EH (cell line): ENCODE data around the gene GPR83.
"Not testable (repeated sequence)": the region's sequence is repeated elsewhere in the genome, so short reads cannot be mapped to it uniquely, and the experiment has no call there.

Experiments
- DNase-seq: peaks from one replicate; pipeline ENCODE4 v3.0.0-alpha.2; 2015; ENCODE audit warnings: low read depth

The GPR83 gene

DNA sequence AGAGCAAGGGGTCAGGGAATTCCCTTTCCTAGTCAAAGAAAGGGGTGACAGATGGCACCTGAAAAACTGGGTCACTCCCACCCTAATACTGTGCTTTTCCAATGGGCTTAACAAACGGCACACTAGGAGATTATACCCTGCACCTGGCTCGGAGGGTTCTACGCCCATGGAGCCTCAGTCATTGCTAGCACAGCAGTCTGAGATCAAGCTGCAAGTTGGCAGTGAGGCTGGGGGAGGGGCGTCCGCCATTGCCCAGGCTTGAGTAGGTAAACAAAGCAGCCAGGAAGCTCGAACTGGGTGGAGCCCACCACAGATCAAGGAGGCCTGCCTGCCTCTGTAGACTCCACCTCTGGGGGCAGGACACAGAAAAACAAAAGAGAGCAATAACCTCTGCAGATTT, 30.6 kb downstream of the GPR83 start:
- DNase-seq, result not testable (repeated sequence)

DNA sequence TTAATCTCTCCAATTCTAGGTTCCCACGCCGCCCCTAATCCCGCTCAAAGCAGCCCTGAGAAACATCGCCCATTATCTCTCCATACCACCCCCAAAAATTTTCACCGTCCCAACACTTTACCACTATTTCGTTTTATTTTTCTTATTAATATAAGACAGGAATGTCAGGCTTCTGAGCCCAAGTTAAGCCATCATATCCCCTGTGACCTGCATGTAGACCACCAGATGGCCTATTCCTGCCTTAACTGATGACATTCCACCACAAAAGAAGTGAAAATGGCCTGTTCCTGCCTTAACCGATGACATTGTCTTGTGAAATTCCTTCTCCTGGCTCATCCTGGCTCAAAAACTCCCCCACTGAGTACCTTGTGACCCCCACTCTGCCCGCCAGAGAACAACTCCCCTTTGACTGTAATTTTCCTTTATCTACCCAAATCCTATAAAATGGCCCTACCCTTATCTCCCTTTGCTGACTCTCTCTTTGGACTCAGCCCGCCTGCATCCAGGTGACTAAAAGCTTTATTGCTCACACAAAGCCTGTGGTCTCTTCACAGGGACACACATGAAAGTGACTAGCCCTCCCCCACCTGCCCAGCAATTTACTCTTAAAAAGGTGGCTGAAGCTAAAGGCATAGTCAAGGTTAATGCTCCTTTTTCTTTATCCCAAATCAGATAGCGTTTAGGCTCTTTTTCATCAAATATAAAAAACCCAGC, 50.2 kb downstream of the GPR83 start:
- DNase-seq, result not testable (repeated sequence)

DNA sequence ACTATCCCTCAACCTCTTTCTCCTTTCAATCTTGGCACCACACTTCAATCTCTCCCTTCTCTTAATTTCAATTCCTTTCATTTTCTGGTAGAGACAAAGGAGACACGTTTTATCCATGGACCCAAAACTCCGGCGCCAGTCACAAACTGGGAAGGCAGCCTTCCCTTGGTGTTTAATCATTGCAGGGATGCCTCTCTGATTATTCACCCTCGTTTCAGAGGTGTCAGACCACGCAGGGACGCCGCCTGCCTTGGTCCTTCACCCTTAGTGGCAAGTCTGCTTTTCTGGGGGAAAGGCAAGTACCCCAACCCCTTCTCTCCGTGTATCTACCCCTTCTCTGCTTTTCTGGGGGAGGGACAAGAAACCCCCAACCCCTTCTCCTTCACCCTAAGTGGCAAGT, 54.9 kb downstream of the GPR83 start:
- DNase-seq, result peak; percentile 5

DNA sequence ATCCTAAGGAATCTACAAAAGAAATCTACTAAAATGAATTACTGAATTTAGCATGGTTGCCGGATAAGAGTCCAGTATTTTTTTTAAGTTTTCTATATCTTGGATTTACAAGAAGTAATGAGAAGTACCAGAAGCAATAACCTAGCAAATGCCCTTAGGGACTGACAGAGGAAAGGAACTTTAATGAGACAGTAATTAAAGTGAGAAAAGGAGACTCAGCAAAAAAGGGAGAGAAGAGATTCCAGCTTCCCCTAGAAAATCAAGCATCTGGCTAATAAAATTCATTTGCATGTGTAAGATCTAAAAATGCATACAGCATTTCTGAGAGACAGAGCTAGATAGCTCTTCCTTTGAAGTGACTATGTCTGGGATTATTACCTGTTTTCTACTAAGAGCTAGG, 57.7 kb downstream of the GPR83 start:
- no peak for DNase-seq

DNA sequence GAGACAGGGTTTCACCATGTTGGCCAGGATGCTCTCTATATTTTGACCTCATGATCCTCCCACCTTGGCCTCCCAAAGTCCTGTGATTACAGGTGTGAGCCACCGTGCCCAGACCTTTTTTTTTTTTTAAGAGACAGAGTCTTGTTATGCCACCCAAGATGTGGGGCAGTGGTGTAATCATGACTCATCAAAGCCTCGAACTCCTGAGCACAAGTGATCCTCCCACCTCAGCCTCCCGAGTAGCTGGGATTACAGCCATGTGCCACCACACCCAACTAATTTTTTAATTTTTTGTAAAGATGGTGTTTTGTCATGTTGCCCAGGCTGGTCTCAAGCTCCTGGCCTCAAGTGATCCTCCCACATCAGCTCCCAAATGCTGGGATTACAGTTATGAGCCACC, 59.0 kb downstream of the GPR83 start:
- no peak for DNase-seq

DNA sequence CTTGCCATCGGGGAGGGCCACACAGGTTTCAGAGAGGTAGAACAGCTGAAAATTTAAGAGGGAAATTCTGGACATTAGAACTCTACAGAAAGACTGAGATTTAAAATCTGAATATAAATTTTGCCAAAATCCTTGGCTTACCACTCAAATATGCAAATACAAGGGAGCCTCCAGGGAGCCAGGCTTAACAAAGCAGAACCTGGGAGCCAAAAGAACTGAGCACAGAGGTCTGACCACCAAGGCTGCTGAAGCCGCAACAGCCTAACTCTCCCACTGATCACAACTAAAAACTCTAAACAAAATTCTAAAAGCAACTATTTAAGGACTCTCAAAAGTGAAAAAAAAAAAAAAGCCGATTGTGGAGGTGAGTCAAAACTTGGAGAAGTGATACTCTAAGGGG, 62.6 kb downstream of the GPR83 start:
- no peak for DNase-seq

DNA sequence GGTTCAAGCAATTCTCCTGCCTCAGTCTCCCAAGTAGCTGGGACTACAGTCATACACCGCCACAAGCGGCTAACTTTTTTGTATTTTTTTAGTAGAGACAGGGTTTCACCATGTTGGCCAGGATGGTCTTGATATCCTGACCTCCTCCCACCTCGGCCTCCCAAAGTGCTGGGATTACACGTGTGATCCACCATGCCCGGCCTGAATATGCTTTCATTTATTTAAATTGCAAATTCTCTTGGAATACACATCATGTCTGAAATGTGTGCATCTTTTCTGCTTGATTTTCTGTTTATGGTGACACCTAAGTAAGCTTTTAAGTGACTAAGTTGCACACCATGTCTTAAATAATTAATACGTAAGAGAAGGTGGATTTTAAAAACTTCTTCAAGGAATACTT, 65.2 kb downstream of the GPR83 start:
- no peak for DNase-seq

DNA sequence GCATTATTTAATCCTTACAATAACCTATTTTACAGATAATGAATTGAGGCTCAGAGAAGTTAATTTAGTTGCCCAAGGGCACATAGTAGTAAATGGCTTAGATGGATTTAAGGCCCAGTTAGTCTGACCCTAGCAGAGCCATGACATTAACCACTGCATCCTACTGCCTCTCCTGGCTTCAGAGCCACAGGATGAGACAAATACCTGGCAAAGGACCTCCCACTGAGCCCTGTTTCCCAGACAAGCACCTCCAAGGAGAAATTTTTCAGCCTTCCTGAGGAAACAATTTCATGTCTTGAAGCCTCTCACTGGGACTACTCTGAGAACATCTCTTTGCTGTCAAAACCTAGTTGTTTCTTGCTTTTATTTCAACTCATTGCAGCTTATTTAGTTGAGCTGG, 68.4 kb downstream of the GPR83 start:
- DNase-seq, result no peak

DNA sequence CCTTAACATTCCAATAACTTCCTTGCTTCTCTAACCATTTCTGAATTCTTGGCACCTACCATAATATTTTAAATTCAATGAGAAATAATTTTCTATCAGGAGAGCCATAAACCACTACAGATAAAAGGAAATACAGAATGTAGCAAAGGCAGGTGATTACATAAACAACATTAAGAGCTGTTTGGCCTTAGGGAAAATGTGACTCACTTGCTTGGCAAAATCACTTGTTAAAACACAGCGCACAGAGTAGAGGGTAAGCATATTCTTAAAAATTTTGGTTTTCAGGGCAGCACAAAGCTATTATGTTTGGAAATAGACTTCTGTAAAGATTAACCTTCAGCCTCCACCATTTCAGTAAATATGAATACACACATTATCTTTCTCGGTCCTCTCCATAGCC, 70.4 kb downstream of the GPR83 start:
- no peak for DNase-seq

DNA sequence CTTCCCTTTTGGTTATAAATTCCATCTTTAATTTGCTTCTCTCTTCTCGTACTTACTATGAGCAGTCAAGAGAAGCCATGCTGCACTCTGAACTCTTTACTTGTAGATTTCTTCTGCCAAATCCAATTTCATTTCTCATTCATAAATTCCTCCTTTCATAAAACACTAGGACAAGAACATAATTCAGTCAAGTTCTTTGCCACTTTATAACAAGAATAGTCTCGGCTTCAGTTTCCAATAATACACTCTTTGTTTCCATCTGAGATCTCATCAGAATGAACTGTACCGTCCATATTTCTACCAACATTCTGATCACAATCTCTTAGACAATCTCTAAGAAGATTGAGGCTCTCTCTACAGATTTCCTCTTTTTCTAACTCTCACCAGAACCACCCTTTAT, 71.7 kb downstream of the GPR83 start:
- no peak for DNase-seq

DNA sequence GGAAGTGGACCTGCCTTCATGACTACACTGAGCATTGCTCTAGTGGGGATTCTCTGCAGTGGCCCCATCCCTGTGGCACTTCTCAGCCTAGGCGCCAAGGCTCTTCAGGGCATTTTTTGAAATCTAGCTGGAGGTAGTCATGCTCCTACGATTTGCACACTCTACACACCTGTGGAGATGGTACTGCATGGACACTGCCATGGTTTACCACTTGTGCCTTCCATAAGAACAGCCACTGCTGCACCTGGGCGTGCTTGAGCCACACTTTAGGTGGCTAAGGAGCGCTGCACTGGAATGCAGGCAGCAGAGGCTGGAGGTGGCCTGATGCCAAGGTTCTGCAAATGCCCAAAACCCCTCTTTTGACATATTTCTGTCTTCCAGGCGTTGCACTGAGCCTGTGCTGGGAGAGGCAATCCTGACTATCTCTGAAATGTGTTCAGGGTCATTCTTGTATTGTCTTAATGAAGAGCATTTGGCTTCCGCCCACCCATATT, 72.6 kb downstream of the GPR83 start:
- no peak for DNase-seq
